ENCODE measurements around the gene TFF2.

Gene TFF2

DNA sequence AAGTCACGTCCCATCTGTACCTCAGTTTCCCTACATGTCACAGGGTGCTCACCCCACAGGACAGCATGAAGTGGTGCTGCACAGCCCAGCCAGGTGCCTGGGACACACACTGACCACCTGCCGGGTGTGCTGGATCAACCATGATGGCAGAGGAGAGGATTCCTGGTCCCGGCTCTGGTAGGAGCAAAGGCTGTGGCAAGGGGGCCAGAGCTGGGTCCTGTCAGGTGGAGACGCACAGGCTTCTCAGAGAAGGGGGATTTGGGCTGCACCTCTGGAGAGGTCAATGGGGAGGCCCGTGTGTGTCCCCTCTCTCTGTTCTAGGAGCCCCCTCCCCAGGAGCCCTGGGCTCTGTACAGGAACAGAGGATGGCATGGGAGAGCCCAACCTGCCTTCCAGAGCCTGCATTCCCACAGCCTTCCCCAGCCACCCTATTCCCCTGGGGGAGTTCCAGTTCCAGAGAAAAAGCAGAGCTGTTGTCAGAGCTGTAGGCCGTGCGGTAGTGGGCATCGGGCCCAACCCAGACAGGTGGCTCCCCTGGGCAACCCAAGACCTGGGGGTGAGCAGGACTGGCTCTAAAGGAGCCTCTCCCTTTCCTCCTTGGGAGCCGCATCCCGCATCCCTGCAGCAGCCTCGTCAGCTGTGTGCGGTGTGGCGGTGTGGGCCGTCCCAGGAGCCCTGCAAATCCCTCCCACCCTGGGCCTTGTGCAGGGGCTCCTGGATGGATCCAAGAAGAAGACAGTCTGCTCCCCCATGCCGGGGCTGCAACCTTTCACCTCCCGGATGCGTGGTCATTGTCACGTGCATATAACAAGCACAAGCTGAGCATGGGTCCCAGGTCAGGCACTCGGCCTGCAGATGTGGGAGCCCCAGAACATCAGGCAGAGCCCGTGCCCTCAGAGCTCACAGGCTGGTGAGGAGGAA is 32.7 kb downstream of the TFF2 start:
- FAIRE-seq = no peak

GRCh38 chr21:42317341-42317741 is 33.5 kb downstream of the TFF2 start:
- FAIRE-seq = no peak

- no peak for FAIRE-seq
Observed at GRCh38 chr21:42316891-42317290, 33.9 kb downstream of the TFF2 start.

DNA sequence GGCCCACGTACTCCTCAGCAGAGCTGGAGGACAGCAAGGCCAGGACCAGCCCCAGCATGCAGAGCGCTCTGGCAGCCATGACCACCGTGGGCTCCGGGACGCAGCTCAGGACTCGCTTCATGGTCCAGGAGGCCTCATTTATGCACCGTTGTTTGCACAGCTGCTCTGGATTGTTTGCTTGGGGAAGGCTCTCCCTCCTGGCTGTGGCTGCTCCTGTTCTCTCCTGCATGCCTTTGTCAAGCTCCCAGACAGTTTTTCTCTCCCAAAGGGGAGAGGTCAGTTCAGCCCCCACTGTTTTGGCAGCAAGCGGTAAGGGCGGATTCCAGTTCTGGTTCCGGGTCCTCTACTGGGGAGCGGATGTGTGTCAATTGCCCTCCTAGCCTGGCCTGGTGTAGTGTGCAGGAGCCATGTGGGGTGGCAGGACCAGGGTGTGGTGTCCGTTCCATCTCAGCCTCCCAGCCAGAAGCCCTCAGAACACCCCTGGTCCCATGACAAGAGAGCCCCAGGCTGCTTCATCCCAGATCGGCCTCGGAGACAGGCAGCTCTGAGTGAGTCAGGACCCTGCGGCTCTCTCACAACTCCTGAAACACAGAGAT is 35.4 kb downstream of the TFF2 start, which contains the start of gene TFF3:
Gene TFF3, minus strand, starts transcription at position 114 of the 596 bp plus-strand sequence. Its CDS starts 35 bp downstream, at position 79.
- no peak for FAIRE-seq

DNA sequence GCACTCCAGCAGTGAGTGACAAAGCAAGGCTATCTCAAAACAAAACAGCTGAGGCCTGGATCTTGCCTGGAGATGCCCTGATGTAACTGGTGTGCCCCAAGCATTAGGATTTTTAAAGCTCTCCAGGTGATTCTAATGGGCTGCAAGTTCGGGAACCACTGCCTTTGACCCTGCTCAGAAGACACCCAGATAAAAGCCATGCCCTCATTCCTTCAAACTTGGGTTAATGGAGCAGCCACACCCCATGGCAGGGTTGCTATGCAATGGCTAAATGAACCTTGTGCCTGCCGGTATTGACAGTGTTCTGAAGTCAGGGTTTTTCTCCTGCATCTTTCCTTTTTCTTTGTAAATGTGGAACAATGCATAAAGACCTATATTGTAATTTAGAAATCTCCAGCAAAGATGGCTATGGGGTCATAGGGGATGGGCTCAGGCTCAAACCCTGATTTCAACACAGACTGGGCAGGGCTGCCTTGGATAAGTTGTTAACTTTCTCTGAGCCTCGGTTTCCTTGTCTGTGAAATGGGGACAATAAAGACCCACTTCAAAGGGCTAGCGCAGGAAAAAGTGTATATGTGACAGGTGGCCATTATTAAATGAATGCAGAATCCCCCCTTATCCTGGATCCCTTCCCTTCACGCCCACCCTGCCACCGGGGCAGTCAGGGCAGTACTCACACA is 36.0 kb downstream of the TFF2 start:
- FAIRE-seq = no peak

DNA sequence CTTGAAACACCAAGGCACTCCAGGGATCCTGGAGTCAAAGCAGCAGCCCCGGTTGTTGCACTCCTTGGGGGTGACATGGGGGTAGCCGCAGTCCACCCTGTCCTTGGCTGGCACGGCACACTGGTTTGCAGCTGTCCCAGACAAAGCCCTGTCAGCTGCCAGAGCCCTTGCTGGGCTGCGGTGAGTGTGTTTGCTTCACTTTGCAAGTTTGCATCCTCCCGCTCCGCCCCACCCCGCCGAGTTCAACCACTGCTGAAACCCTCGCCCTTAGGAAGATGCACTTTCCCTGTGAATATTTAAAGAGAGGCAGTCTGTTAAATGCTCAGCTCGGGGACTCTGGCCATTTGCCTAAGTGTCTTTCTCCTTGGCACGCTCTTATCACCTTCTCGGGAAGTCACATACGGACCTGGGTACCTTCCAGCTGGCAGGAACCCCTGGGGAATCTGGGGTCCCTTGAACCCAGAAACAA is 37.3 kb downstream of the TFF2 start:
- no peak for FAIRE-seq

- no peak for FAIRE-seq
Observed at GRCh38 chr21:42312626-42313104, 38.1 kb downstream of the TFF2 start.

DNA sequence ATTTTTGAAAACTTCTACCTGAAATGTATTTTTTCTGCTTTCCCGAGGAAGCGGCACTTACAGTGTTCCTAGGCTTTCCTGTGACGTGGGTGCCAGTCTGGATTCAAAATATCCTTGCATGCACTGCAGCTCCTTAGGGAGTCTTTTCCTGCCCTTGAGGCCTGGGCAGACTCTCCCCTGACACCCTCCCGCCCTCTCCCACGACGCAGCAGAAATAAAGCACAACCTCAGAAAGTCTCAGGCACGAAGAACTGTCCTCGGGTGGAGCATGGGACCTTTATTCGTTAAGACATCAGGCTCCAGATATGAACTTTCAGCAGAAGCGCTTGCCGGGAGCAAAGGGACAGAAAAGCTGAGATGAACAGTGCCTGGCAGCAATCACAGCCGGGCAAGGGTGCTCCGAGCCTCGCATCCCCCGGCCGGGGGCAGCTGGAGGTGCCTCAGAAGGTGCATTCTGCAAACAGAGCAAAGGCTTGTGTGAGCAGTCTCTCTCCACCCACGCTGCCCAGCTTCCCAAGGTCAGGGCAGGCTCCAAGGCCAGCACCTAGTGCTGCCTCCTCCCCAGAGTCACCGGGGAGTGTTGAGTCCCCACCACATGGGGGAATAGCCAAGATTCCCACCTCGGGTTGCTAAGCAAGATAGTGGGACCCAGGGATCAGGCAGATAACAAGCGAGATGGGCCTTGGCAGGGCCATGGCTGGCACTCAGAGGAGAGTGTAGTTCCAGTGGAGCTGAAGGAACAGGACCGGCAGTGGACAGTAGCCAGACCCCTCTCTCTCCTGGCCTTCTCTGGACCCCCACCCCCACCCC is 38.8 kb downstream of the TFF2 start:
- no peak for FAIRE-seq

GRCh38 chr21:42311160-42311559 is 39.6 kb downstream of the TFF2 start:
- no peak for FAIRE-seq

DNA sequence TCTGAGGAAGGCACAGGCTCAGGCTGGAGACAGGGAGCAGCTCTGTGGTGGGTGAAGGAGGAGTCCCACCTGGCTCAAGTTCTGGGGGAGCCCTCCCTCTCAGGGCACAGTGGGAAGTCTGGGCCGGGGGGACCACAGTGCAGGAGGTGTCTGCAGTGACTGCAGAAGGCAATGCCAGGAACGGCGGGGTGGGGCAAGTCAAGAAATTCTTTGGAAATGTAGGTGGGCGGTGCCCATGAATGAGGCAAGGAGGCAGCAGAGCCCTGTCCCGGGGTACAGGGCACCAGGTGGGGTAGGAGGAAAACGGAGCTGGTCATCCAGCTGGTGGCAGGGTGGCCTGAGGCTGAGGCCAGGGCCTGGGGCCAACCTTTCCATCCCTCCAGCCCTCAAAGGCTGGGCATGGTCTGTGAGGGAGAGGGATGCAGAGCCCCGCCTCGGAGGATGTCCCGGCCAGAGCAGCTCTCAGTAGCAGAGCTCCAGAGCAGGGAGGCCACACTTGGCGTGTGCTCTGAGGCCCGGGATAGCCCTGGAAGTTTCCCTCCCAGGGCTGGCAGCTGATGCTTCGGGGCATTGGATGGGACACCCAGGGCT is 40.3 kb downstream of the TFF2 start:
- no peak for FAIRE-seq

- no peak for FAIRE-seq
Observed at GRCh38 chr21:42309753-42310213, 41.0 kb downstream of the TFF2 start.

DNA sequence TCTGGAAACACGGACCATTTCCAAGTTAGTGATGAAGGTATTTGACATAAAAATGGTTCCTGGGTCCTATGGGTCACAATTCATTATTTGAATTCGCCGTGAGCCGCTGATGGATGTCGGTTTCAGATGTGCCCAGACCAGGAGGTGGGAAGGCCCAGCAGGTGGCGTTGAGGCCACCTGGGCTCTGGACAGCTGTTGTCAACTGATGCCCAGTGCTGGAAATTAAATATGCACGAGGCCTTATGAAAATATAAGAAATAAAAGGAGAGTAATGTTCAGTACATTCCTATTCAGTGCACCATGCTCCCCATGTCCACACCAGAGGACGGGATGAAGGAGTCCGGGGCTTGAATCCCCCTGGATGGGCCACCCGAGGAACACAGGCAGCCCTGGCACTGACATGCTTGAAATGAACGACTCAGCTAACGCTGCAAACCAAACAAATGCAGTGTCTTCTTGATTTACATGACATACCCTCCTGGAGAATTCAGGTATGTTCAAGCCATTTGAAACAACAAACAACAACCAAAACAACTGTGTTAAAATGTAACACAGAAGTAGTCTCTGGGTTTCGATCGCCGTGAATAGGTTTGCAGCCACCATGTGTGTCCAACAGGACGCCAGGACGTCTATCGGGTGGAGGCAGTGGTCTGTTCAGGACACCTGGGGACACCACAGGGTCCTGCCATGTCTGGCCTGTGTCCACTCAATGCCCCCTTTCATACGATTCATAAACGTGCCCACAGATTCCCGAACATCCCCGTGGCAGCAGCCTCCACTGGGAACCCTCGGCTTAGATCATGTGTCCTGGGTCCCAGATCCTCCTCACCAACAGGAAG is 41.7 kb downstream of the TFF2 start:
- FAIRE-seq = no peak

GRCh38 chr21:42308161-42308913 is 42.5 kb downstream of the TFF2 start:
- FAIRE-seq = no peak

DNA sequence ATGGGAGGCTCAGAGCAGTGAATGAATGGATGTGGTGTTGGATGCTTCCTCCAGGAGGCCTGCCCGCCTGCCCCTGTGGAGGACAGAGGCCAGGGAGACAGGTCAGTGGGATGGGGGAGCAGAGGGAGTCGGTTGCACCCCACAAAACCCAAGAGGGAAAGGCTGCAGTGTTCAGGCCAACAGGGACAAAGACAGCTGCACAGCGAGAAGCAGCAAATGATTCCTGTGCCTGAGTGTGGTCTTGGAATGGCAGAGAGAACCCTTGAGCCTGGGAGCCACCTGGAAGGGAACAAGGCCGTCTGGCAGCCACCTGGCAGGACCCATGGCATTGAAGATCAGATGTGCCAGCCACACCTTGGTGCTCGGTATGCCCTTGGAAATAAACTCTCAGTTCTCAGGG is 43.7 kb downstream of the TFF2 start:
- no peak for FAIRE-seq

DNA sequence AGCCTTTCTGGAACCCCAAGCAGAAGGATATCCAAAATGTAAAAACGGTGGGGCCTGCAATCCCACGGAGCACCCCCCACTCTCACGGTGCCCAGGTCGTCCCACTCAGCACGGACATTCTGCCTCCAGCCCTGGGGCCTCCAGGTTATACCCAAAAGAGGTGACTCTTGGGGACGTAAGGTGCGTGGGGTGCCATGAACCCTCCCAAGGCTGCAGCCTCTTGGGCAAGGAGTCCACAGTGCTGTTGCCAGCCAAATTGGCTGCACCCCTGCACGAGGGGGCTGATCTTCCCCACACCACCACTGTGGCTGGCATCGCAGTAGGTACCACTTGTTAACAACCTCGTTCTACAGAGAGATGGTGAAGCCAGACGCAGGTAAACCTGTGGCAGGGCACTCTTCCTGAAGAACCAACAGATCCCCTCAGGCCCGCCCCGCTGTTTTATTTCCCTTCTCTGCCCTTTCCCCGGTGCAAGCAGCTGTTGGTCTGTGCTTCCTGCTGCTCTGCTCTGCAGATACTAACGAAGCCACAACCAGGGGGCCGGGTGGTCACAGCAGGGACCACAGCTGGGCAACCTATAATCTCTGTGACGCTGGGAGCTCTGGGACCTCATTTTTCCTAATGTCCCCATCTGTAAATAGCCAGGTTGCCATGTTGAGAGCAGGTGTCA is 44.3 kb downstream of the TFF2 start:
- FAIRE-seq = no peak

- FAIRE-seq = no peak
Observed at GRCh38 chr21:42305707-42306147, 45.1 kb downstream of the TFF2 start.

- FAIRE-seq = no peak
Observed at GRCh38 chr21:42304556-42305454, 46.0 kb downstream of the TFF2 start.

DNA sequence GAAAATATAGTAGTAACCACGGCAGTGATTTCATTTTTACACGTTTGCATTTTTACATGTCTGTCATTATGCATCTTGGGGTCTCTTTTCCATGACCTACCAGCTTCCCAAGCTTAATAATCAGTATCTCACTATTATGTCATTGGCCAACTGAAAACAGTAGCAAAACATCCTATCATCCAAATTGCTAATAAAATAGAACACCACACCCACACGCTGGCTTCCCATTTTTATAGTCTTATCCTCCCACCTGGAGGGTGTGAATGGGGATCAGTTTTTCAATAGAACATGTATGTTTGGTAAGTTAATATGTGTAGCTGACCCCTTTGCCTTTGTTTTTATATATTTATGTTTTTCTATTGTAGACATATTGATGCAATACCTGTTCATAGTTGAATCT is 47.4 kb downstream of the TFF2 start:
- FAIRE-seq = no peak

All from endometrium (tissue), 2 donors.